ENCODE data around the gene KRTAP5-3. TPM values are rescaled to one million over a fixed set of nuclear protein-coding genes. Genes with fewer than 3 reads are reported as not detected.

The KRTAP5-3 gene
- total and polyA plus RNA-seq, 9 of the 15 experiments (the other 6 are each of a cell fraction or from before 2014, with no cell fraction given): not detected

DNA sequence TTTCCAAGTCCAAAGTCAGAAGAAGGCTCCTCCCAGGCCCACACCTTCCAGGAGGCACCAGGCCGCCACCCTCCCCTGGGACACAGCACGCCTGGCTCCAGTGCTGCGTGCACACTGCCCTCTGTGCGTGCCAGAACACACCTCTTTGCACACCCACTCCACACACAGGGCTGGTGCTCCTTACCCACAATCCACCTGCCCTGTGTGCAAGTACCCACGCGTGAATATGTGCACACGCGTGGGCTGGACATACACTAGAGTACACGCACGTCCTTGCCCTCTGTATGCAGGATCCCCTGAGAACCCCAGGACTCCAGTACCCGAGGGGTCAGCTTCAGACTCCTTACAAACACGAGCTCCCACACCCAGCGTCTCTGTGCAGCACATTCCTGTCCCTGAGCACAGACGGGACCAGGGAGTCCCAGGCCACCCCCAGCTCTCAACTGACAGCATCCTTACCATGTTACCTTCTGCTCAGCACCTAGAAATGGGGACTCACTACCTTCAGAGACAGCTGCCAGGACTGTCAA lies 38.9 kb downstream of the KRTAP5-3 start:
- Histone ChIP-seq H3K4me1 (replicated peaks in 1 of 2; ENCODE audit: control insufficient read depth in 2 of 2, insufficient read depth in 2 of 2, low read length in 2 of 2) (peaks cover 0 to 63% of the 10 kb centered on the region in 2 experiments; a peak in 3 of 5 replicates), H3K79me2 (ENCODE audit: control insufficient read depth, insufficient read depth, low read length) (no peaks in the 10 kb centered on the region), H3K4me2 (ENCODE audit: insufficient read depth, low read length) (no peak overlapping the region), H3K27me3 (ENCODE audit: control insufficient read depth in 2 of 2, insufficient read depth in 2 of 2, low read length in 2 of 2) (peaks cover 0 to 22% of the 10 kb centered on the region in 2 experiments; a peak in 2 of 5 replicates), H3K27ac (ENCODE audit: extremely low read depth, low read depth, low read length) (no peak overlapping the region), H3K9me1 (ENCODE audit: control insufficient read depth, insufficient read depth, low read length) (peaks cover 3% of the 10 kb centered on the region), H3K9me3 (replicated peaks; ENCODE audit: control insufficient read depth, insufficient read depth, low read depth, low read length) (no peaks in the 10 kb centered on the region), H3K9ac (ENCODE audit: insufficient read depth in 1 of 2, low read depth in 2 of 2, low read length in 2 of 2) (0 out of 4 replicates have a peak overlapping the region, but pooled peaks of 1 of the 2 experiments have one; percentile 14), H3K36me3 (ENCODE audit: control insufficient read depth, insufficient read depth, low read length) (no peaks in the 10 kb centered on the region), H2AFZ (ENCODE audit: low read depth, low read length) (no peak overlapping the region), H4K20me1 (replicated peaks; ENCODE audit: control insufficient read depth, insufficient read depth, low read length) (peaks cover 51% of the 10 kb centered on the region), H3K4me3 (no peak overlapping the region)
- CTCF ChIA-PET (ENCODE audit: low intra/inter-chr PET ratio): no interaction called here
- intact Hi-C loops (cut with micrococcal nuclease): no loop called here
- ATAC-seq (no peak), FAIRE-seq (no peak), DNase-seq (ENCODE audit: extremely low read depth in 1 of 4, low spot score in 3 of 4) (no peak)
- in situ Hi-C loops (cut with MboI): no loop called here
- 32% methylated on average over 13 of the region's 14 CpGs for WGBS (ENCODE audit: insufficient coverage, low coverage, missing lambda C conversion rate)
- POLR2A ChIA-PET: interaction anchor here (0.6 to 1.4 kb wide), 3 partner anchors 11 to 24 kb away, joined by 3 read pairs; no protein-coding TSS in a partner anchor
- no TSS peak for BruUV-seq (replicated peaks)
- TF ChIP-seq, protein P1, sequence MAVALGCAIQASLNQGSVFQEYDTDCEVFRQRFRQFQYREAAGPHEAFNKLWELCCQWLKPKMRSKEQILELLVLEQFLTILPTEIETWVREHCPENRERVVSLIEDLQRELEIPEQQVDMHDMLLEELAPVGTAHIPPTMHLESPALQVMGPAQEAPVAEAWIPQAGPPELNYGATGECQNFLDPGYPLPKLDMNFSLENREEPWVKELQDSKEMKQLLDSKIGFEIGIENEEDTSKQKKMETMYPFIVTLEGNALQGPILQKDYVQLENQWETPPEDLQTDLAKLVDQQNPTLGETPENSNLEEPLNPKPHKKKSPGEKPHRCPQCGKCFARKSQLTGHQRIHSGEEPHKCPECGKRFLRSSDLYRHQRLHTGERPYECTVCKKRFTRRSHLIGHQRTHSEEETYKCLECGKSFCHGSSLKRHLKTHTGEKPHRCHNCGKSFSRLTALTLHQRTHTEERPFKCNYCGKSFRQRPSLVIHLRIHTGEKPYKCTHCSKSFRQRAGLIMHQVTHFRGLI (CRISPR knock-in tag; IDR thresholded peaks at IDR 0.05): no peak
- TF ChIP-seq RBFOX2 (IDR thresholded peaks at IDR 0.05; ENCODE audit: low read depth, low read length) (0 out of 2 replicates have a peak, but pooled peaks have one; percentile 5), SP1 (CRISPR knock-in tag; IDR thresholded peaks at IDR 0.05) (peak; percentile 63; the same call in 1 of the 2 replicates), NCOR1 (IDR thresholded peaks at IDR 0.05) (no peak)
- TF ChIP-seq, protein P2, sequence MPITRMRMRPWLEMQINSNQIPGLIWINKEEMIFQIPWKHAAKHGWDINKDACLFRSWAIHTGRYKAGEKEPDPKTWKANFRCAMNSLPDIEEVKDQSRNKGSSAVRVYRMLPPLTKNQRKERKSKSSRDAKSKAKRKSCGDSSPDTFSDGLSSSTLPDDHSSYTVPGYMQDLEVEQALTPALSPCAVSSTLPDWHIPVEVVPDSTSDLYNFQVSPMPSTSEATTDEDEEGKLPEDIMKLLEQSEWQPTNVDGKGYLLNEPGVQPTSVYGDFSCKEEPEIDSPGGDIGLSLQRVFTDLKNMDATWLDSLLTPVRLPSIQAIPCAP (CRISPR knock-in tag; IDR thresholded peaks at IDR 0.05; ENCODE audit: borderline replicate concordance): no peak

All from K562 (cell line).